IMR-90 (cell line): ENCODE data around the gene FGD3. TPM values are rescaled to one million over a fixed set of nuclear protein-coding genes. Genes with fewer than 3 reads are reported as not detected.

Experiments
- ATAC-seq: fragments of 200-7000 bp; cut with Tn5 transposase; 2 replicates; pipeline ENCODE4 v1.9.1; 2020; ENCODE audit warnings: low read depth, mild to moderate bottlenecking, moderate library complexity
- BruUV-seq: library from RNA; stranded (reverse); fragments of 400-500 nt; replicated peaks from 2 replicates; lab custom pipeline; 2021; lab: Mats Ljungman, UMichigan
- CTCF ChIA-PET: fragments of 300-600 bp; formaldehyde crosslinking; extraction: SDS; loops from one replicate; lab custom pipeline; 2021; ENCODE audit warnings: antibody characterized with exemption; lab: Yijun Ruan, JAX
- POLR2A ChIA-PET: fragments of 300-600 bp; sonication (Branson Sonifier 250); formaldehyde crosslinking; loops from one replicate; lab custom pipeline; 2022; ENCODE audit warnings: antibody characterized with exemption; ENCODE audit not compliant: unreplicated experiment; lab: Charles Lee
- DNase-seq: peaks from one replicate; pipeline ENCODE4 v3.0.0; 2013
- H2AFZ ChIP-seq: replicated peaks from 2 replicates; pipeline ENCODE3; 2013; ENCODE audit warnings: low read length, mild to moderate bottlenecking; ENCODE audit not compliant: poor library complexity
- H2AK5ac ChIP-seq: 2 replicates; pipeline ENCODE4 v1.6.1; 2013; ENCODE audit warnings: low read depth, low read length, inconsistent platforms
- H2AK9ac ChIP-seq: replicated peaks from 2 replicates; pipeline ENCODE3; 2013; ENCODE audit warnings: mild to moderate bottlenecking, low read depth, low read length, moderate library complexity; ENCODE audit not compliant: poor library complexity
- H2BK120ac ChIP-seq: 2 replicates; pipeline ENCODE4 v1.6.1; 2013; ENCODE audit warnings: low read depth, low read length, inconsistent platforms
- H2BK15ac ChIP-seq: 3 replicates; pipeline ENCODE4 v1.6.1; 2013; ENCODE audit warnings: low read depth, low read length, inconsistent platforms
- H2BK20ac ChIP-seq: 2 replicates; pipeline ENCODE4 v1.6.1; 2013; ENCODE audit warnings: low read depth, mild to moderate bottlenecking, inconsistent platforms, low read length, moderate library complexity
- H2BK5ac ChIP-seq: 2 replicates; pipeline ENCODE4 v1.6.1; 2013; ENCODE audit warnings: mild to moderate bottlenecking, low read depth, low read length, inconsistent platforms; ENCODE audit not compliant: poor library complexity, severe bottlenecking
- H3K14ac ChIP-seq: replicated peaks from 2 replicates; pipeline ENCODE4 v1.6.1; 2013; ENCODE audit warnings: low read depth, low read length, inconsistent platforms
- H3K18ac ChIP-seq: 2 replicates; pipeline ENCODE4 v1.6.1; 2013; ENCODE audit warnings: low read depth, low read length, control low read depth
- H3K23ac ChIP-seq: 2 replicates; pipeline ENCODE4 v1.6.1; 2013; ENCODE audit warnings: low read depth, low read length, inconsistent platforms
- H3K27ac ChIP-seq: 2 replicates; pipeline ENCODE4 v1.5.1; 2013; ENCODE audit warnings: mild to moderate bottlenecking, control low read depth, low read length; ENCODE audit not compliant: insufficient read depth
- H3K27me3 ChIP-seq: 2 replicates; pipeline ENCODE4 v1.6.1; 2013; ENCODE audit warnings: low read length; ENCODE audit not compliant: control insufficient read depth, insufficient read depth
- H3K36me3 ChIP-seq: 2 replicates; pipeline ENCODE4 v1.6.1; 2013; ENCODE audit warnings: low read length, mixed read lengths; ENCODE audit not compliant: control insufficient read depth, insufficient read depth
- H3K4ac ChIP-seq: 2 replicates; pipeline ENCODE4 v1.6.1; 2013; ENCODE audit warnings: low read depth, low read length, inconsistent platforms
- H3K4me1 ChIP-seq: 2 replicates; pipeline ENCODE4 v1.6.1; 2013; ENCODE audit warnings: low read length, mixed read lengths; ENCODE audit not compliant: control insufficient read depth, insufficient read depth
- H3K4me2 ChIP-seq: 2 replicates; pipeline ENCODE4 v1.6.1; 2013; ENCODE audit warnings: low read depth, mild to moderate bottlenecking, control low read depth, low read length, moderate library complexity
- H3K4me3 ChIP-seq: 2 replicates; pipeline ENCODE4 v1.5.1; 2013; ENCODE audit warnings: low read depth, mild to moderate bottlenecking, control low read depth, low read length, moderate library complexity; ENCODE audit not compliant: insufficient read depth
- H3K56ac ChIP-seq: 2 replicates; pipeline ENCODE4 v1.6.1; 2013; ENCODE audit warnings: low read length, inconsistent platforms; ENCODE audit not compliant: insufficient read depth; ENCODE audit errors: extremely low read depth
- H3K79me1 ChIP-seq, 2 experiments: 2 replicates each; pipeline ENCODE4 v1.6.1; 2013; ENCODE audit warnings: low read length in 2 of 2, inconsistent platforms in 1 of 2, low read depth in 1 of 2
- H3K9ac ChIP-seq: 2 replicates; pipeline ENCODE4 v1.6.1; 2013; ENCODE audit warnings: low read depth, low read length, control low read depth
- H3K9me1 ChIP-seq: 2 replicates; pipeline ENCODE4 v1.6.1; 2013; ENCODE audit warnings: low read length, inconsistent platforms; ENCODE audit not compliant: insufficient read depth
- H3K9me3 ChIP-seq: 2 replicates; pipeline ENCODE4 v1.6.1; 2013; ENCODE audit warnings: low read length; ENCODE audit not compliant: control insufficient read depth, insufficient read depth
- H4K20me1 ChIP-seq: 2 replicates; pipeline ENCODE4 v1.6.1; 2013; ENCODE audit warnings: low read length, inconsistent platforms; ENCODE audit not compliant: insufficient read depth
- H4K5ac ChIP-seq: 2 replicates; pipeline ENCODE4 v1.6.1; 2013; ENCODE audit warnings: mild to moderate bottlenecking, low read depth, low read length, control low read depth
- H4K8ac ChIP-seq, 2 experiments: 2 replicates each; pipeline ENCODE4 v1.6.1; 2013; ENCODE audit warnings: low read depth in 2 of 2, low read length in 2 of 2, control low read depth in 1 of 2, inconsistent platforms in 1 of 2
- H4K91ac ChIP-seq: 2 replicates; pipeline ENCODE4 v1.6.1; 2013; ENCODE audit warnings: low read depth, low read length, inconsistent platforms; ENCODE audit not compliant: insufficient read depth
- BHLHE40 ChIP-seq: fragments of 150-350 bp; IDR thresholded peaks from 2 replicates; pipeline ENCODE4 v1.6.1; 2016; ENCODE audit warnings: mild to moderate bottlenecking, low read depth, low read length
- CTCF ChIP-seq: conservative IDR thresholded peaks from 2 replicates; pipeline ENCODE4 v1.5.1; 2012; ENCODE audit warnings: mild to moderate bottlenecking, low read depth, low read length, improper control_type of control experiment
- ELK1 ChIP-seq: fragments of 150-350 bp; IDR thresholded peaks from 2 replicates; pipeline ENCODE4 v1.6.1; 2016; ENCODE audit warnings: low read depth, mild to moderate bottlenecking, low read length, moderate library complexity, borderline replicate concordance
- FOS ChIP-seq: fragments of 150-350 bp; IDR thresholded peaks from 2 replicates; pipeline ENCODE4 v1.6.1; 2016; ENCODE audit warnings: low read depth, low read length
- MAFK ChIP-seq: IDR thresholded peaks from 2 replicates; pipeline ENCODE4 v1.6.1; 2012; ENCODE audit warnings: low read depth, low read length, improper control_type of control experiment
- MAZ ChIP-seq: IDR thresholded peaks from 2 replicates; pipeline ENCODE4 v1.6.1; 2012; ENCODE audit warnings: low read depth, mild to moderate bottlenecking, low read length, improper control_type of control experiment, moderate library complexity, borderline replicate concordance
- NFE2L2 ChIP-seq: fragments of 150-350 bp; IDR thresholded peaks from 2 replicates; pipeline ENCODE4 v1.6.1; 2016; ENCODE audit warnings: low read depth, mild to moderate bottlenecking, low read length
- POLR2A ChIP-seq: IDR thresholded peaks from 2 replicates; pipeline ENCODE4 v1.6.1; 2012; ENCODE audit warnings: mild to moderate bottlenecking, low read depth, low read length
- RAD21 ChIP-seq: IDR thresholded peaks from 2 replicates; pipeline ENCODE4 v1.6.1; 2012; ENCODE audit warnings: low read length, improper control_type of control experiment
- RCOR1 ChIP-seq: IDR thresholded peaks from 2 replicates; pipeline ENCODE4 v1.6.1; 2012; ENCODE audit warnings: mild to moderate bottlenecking, low read length, improper control_type of control experiment; ENCODE audit not compliant: insufficient replicate concordance
- SMC3 ChIP-seq: fragments of 150-350 bp; IDR thresholded peaks from 2 replicates; pipeline ENCODE4 v1.6.1; 2016; ENCODE audit warnings: low read depth, mild to moderate bottlenecking, antibody characterized with exemption, low read length, moderate library complexity
- WGBS, 2 experiments: methylation state at CpG; one replicate each; pipeline versions ENCODE4 v1.1.5 to v1.1.7; 2013; ENCODE audit warnings: missing lambda C conversion rate in 2 of 2; ENCODE audit not compliant: insufficient read length in 1 of 2; ENCODE audit errors: extremely low coverage in 2 of 2; 5-methylcytosine and 5-hydroxymethylcytosine counted together
- dilution Hi-C: fragments of 300-500 bp; cut with HindIII; formaldehyde crosslinking; loops from one replicate; pipeline ENCODE4 v1.14.3; 2018; ENCODE audit warnings: low sequenced_read_pairs; ENCODE audit not compliant: unreplicated experiment
- in situ Hi-C: fragments of 300-500 bp; cut with MboI; formaldehyde crosslinking; loops from 3 replicates; pipeline ENCODE4 v1.14.3; 2019; ENCODE audit warnings: low sequenced_read_pairs, inconsistent platforms, mixed read lengths
- intact Hi-C: fragments of 100-400 bp; cut with micrococcal nuclease; formaldehyde crosslinking; loops from 2 replicates; pipeline ENCODE4 v1.10.0; 2022
- polyA plus RNA-seq, 3 experiments: library from polyadenylated mRNA; depleted of rRNA; stranded (reverse); fragments of >200 nt; gene quantifications; 2 replicates each; pipeline ENCODE4 v1.2.3, GENCODE V29; 2012; ENCODE audit warnings: low replicate concordance in 1 of 3
- total RNA-seq: library from RNA; depleted of rRNA; stranded (reverse); fragments of >200 nt; gene quantifications from 2 replicates; pipeline ENCODE4 v1.2.3, GENCODE V29; 2012
- TF ChIP-seq, protein P1 (sequence below): fragments of 150-350 bp; IDR thresholded peaks from 2 replicates; pipeline ENCODE4 v1.6.1; 2017; ENCODE audit warnings: mild to moderate bottlenecking, antibody characterized with exemption, low read length, low read depth

Gene FGD3
- total and polyA plus RNA-seq, 2 of the 4 experiments (the other 2 are of a cell fraction) = not detected

DNA sequence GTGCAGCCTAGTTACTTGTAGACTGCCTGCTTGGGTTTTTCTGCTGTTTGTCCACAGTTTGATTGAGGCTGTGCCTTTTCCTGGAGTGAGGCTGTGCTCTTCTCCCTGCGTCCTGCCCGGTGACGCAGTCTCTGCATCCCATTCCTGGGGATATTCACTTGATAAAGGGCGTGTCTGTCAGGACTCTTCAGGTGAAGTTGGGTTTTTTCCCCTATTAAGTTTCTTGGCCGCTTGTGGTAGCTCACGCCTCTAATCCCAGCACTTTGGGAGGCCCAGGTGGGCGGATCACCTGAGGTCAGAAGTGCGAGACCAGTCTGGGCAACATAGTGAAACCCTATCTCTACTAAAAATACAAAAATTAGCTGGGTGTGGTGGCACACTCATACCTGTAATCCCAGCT is 61.1 kb downstream of the FGD3 start:
- Histone ChIP-seq H2BK5ac (no peak overlapping the region), H3K9ac (no peak overlapping the region), H4K8ac (no peak overlapping the region), H3K14ac (no peak overlapping the region), H4K5ac (no peak overlapping the region), H3K4ac (no peak overlapping the region), H2BK120ac (no peak overlapping the region), H3K36me3 (no peaks in the 10 kb centered on the region), H3K79me1 (no peaks in the 10 kb centered on the region), H2BK20ac (no peak overlapping the region), H4K91ac (no peak overlapping the region), H2BK15ac (no peak overlapping the region), H2AK5ac (no peak overlapping the region), H3K4me1 (no peaks in the 10 kb centered on the region), H2AK9ac (no peak overlapping the region), H3K4me2 (no peak overlapping the region), H2AFZ (no peak overlapping the region), H4K20me1 (no peaks in the 10 kb centered on the region), H3K27ac (no peak overlapping the region), H3K9me1 (no peaks in the 10 kb centered on the region), H3K56ac (no peak overlapping the region), H3K18ac (no peak overlapping the region), H3K27me3 (peaks cover 5% of the 10 kb centered on the region; the same call in 1 of the 2 replicates), H3K9me3 (no peaks in the 10 kb centered on the region), H3K4me3 (no peak overlapping the region), H3K23ac (no peak overlapping the region)
- in situ Hi-C loops (loop anchor here (25.0 kb wide), 1 partner anchor 304 kb away; no protein-coding TSS in a partner anchor), dilution Hi-C loops (no loop called here), intact Hi-C loops (no loop called here)
- ChIA-PET POLR2A (no interaction called here), CTCF (no interaction called here)
- 100% methylated on average over 1 of the region's 8 CpGs; no CpG with 5 or more reads in 1 of the 2 experiments for WGBS, 2 experiments
- no peak for TF ChIP-seq NFE2L2
- no peak for TF ChIP-seq BHLHE40
- TF ChIP-seq MAFK = no peak
- TF ChIP-seq ELK1 = no peak
- no peak for TF ChIP-seq RCOR1
- no peak for TF ChIP-seq RAD21
- no peak for TF ChIP-seq FOS
- no peak for TF ChIP-seq POLR2A
- TF ChIP-seq, protein P1, sequence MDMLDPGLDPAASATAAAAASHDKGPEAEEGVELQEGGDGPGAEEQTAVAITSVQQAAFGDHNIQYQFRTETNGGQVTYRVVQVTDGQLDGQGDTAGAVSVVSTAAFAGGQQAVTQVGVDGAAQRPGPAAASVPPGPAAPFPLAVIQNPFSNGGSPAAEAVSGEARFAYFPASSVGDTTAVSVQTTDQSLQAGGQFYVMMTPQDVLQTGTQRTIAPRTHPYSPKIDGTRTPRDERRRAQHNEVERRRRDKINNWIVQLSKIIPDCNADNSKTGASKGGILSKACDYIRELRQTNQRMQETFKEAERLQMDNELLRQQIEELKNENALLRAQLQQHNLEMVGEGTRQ = no peak
- no peak for TF ChIP-seq MAZ
- no peak for TF ChIP-seq SMC3
- no peak for TF ChIP-seq CTCF
- DNase-seq (no peak), ATAC-seq (no peak)
- no TSS peak for BruUV-seq
